ENCODE measurements around the gene MTF2.
A peak's percentile ranks its signal among the peaks of the same experiment; 100 is the strongest.
"Not testable (repeated sequence)": the region's sequence is repeated elsewhere in the genome, so short reads cannot be mapped to it uniquely, and the experiment has no call there.

Gene MTF2

DNA sequence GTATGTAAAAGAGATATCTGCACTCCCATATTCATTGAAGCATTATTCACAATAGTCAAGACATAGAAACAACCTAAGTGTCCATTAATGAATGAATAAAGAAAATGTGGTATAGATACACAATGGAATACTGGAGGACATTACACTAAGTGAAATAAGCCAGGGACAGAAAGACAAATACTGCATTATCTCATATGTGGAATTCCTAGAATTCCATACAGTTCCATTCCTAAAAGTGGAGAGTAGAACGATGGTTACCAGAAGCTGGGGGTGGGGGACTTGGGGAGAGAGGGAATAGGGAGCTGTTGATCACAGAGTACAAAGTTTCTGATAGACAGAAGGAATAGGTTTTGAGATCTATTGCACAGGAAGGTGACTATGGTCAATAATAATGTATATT, 93.7 kb downstream of the MTF2 start:
- in situ Hi-C loops (cut with MboI; ENCODE audit: low pct_unique_long_range_greater_than_20kb, low sequenced_read_pairs) = no loop called here
- no peak for DNase-seq

DNA sequence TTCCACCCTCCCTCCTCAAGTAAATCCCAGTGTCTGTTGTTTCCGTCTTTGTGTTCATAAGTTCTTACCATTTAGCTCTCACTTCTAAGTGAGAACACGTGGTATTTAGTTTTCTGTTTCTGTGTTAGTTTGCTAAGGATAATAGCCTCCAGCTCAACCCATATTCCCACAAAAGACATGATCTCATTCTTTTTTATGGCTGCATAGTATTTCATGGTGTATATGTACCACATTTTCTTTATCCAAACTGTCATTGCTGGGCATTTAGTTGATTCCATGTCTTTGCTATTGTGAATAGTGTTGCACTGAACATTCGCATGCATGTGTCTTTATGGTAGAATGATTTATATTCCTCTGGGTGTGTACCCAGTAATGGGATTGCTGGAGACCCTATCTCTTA, 95.6 kb downstream of the MTF2 start:
- in situ Hi-C loops (cut with MboI; ENCODE audit: low pct_unique_long_range_greater_than_20kb, low sequenced_read_pairs); DNase-seq: not testable (repeated sequence)

- DNase-seq = peak; percentile 21
- in situ Hi-C loops (cut with MboI; ENCODE audit: low pct_unique_long_range_greater_than_20kb, low sequenced_read_pairs) = no loop called here
Observed at GRCh38 chr1:93177991-93178390, 98.9 kb downstream of the MTF2 start.

- DNase-seq = no peak
- in situ Hi-C loops (cut with MboI; ENCODE audit: low pct_unique_long_range_greater_than_20kb, low sequenced_read_pairs) = no loop called here
Observed at GRCh38 chr1:93178418-93178817, 99.3 kb downstream of the MTF2 start.

DNA sequence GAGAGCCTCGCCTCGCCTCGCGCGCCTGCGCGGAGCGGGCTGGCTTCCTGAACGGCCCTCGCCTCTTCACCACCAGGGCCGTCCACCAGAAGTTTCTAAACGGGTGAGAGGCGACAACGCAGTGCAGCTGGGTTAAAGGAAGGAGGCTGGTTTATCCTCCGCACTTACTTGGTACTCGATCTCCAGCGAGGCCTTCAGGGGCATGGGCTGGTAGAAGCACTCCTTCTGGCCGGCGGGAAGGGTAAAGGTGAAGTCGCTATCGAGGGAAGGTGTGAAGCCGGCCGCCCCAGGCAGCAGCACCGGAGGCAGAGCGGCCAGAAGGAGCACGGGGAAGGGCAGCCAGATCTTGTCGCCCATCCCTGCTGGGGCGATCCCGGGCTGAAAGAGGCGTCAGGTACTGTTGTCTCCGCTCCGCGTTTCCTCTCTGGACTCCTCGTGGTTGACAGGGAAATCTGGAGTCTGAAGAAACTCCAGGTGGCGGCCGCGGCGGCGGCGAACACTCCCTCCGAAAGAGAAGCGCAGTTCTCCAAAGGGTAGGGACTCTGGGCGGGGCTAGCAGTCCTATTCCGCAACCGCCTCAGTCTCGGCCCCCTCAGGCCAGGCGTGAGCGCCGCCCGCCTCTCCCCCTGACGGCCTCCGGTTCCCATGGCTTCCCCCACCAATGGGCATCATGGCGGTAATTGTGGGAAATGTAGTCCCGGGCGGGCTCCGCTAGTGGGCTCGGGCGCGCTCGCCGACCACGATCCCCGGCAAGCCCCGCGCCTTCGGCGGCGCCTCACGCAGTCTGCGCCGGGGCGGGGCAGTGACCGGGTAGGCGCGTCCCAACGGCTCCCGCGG, 101.0 kb downstream of the MTF2 start, which contains the start of gene TMED5:
TSS of gene TMED5 (minus strand) at position 528 of the 837 bp plus-strand sequence. CDS start at position 357, 171 bp downstream.
- DNase-seq = peak; percentile 99
- in situ Hi-C loops (cut with MboI; ENCODE audit: low pct_unique_long_range_greater_than_20kb, low sequenced_read_pairs) = no loop called here

DNA sequence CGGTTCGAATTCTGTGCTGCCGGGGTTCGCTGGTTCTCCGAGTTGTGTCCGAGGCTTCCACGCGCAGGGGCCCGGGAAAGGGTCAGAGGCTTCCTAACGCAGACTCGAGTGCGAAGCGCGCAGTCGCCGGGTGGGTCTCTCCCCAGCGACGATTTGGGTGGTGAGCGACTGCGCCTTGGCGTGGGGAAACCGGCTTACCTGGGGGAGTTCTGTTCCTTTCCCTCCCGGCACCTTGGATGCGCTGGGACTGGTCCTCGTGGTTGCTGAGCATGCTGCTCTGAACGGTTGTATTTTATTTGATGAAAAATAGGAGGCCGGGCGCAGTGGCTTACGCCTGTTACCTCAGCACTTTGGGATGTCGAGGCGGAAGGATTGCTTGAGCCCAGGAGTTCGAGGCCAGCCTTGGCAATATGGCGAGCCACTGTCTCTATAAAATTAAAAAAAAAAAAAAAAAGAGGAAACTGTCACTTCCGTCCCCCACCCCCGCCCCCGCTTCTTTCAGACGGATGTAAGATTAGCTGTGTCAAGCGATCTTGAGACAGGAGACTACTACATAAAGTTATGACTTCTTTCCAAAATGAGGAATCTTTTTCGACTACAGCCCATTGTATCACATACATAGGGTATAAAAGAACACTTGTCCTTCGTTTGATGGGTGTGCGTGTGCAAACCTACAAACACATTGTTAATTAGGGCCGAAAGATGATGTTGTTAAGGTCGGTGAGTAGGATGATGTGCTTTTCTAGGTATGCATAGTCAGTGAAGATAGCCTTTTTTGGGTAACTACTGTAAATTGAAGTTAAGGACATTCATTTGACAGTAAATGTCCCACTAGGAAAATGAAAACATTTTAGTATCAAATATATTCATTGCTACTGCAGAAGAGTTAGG, 101.9 kb downstream of the MTF2 start, which contains the start of gene CCDC18:
TSS of gene CCDC18 (plus strand) at position 2 of the 891 bp plus-strand sequence. CDS start 2,638 bp downstream, outside the sequence.
- in situ Hi-C loops (cut with MboI; ENCODE audit: low pct_unique_long_range_greater_than_20kb, low sequenced_read_pairs) = no loop called here
- DNase-seq = peak; percentile 94

DNA sequence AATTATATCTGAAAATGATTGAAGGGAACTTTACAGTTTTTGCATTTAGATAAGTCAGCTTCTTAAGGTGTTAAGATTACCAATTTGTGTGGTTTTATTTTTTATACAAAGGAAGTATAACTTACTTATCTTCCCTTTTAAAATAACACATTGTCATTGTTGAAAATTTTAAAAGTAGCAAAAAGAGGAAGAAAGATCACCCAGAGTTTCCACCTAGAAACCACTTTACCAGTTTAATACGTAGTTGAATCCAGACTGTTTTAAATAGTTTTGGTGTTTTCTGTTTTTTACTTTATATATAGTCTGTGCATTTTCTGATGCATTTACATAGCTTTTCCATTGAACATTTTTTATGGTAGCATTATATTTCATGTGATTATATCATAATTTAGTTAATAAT, 107.6 kb downstream of the MTF2 start:
- DNase-seq = peak; percentile 68
- in situ Hi-C loops (cut with MboI; ENCODE audit: low pct_unique_long_range_greater_than_20kb, low sequenced_read_pairs) = no loop called here
